Measurements from ENCODE around the gene SPEF2. TPM values are rescaled to one million over a fixed set of nuclear protein-coding genes. Genes with fewer than 3 reads are reported as not detected.

Gene SPEF2
- total and polyA plus RNA-seq, 2 experiments from 2014 or later = 0.17 to 0.21 TPM

- Histone ChIP-seq H4K20me1 (replicated peaks; ENCODE audit: insufficient read depth) (no peaks in the 10 kb centered on the region), H3K9me2 (ENCODE audit: insufficient read depth) (no peaks in the 10 kb centered on the region), H3K36me3 (ENCODE audit: insufficient read depth) (no peaks in the 10 kb centered on the region), H2AFZ (no peak overlapping the region), H3K4me3 (no peak overlapping the region), H3K79me2 (replicated peaks; ENCODE audit: insufficient read depth) (no peaks in the 10 kb centered on the region), H3K27ac (ENCODE audit: low read depth) (no peak overlapping the region), H3K4me1 (ENCODE audit: insufficient read depth) (no peaks in the 10 kb centered on the region), H3K27me3 (ENCODE audit: insufficient read depth) (no peaks in the 10 kb centered on the region), H3F3A (replicated peaks; ENCODE audit: low read depth) (no peaks in the 10 kb centered on the region), H3K4me2 (no peak overlapping the region)
- no peak overlapping the region for H3K27ac Mint-ChIP-seq
- no peak overlapping the region for H3K4me3 Mint-ChIP-seq
- peaks cover 2% of the 10 kb centered on the region; the same call in 1 of the 3 replicates for H3K4me1 Mint-ChIP-seq
- DNase-seq (ENCODE audit: low spot score) (no peak), ATAC-seq (no peak)
- H3K9me3 Mint-ChIP-seq = no peaks in the 10 kb centered on the region
- H3K36me3 Mint-ChIP-seq (ENCODE audit: low read depth) = no peaks in the 10 kb centered on the region
- TF ChIP-seq CREB1 (CRISPR knock-in tag; IDR thresholded peaks at IDR 0.05; ENCODE audit: low read depth) (no peak), ZNF114 (CRISPR knock-in tag; IDR thresholded peaks at IDR 0.05) (no peak), NANOG (IDR thresholded peaks at IDR 0.05; ENCODE audit: borderline replicate concordance) (no peak), CTCF (conservative IDR thresholded peaks at IDR 0.05; ENCODE audit: low read depth in 2 of 2) (no peak)
- no peaks in the 10 kb centered on the region for H3K27me3 Mint-ChIP-seq (ENCODE audit: insufficient read depth, low read depth, poor library complexity)
Measured at GRCh38 chr5:35783551-35783950, 165.9 kb downstream of the SPEF2 start.

DNA sequence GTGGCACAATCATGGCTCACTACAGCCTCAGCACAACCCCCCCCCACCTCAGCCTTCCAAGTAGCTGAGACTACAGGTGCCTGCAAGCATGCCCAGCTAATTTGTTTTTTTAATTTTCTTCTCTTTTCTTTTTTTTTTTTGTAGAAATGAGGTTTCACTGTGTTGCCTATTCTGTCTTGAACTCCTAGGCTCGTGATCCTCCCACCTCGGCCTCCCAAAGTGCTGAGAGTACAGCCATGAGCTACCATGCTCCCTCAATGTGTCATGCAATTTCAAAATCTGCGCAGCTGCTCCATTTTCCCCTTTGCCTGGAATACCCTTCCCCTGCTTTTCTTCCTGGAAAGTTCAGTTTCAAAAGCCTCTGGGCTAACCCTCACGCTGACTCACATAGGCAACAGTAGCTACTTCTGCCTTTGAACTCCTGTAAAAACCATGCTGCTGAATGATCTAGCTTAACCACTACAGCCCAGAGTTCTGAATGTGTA is 168.0 kb downstream of the SPEF2 start:
- no peak overlapping the region for H3K4me3 Mint-ChIP-seq
- Histone ChIP-seq H3K36me3 (ENCODE audit: insufficient read depth) (no peaks in the 10 kb centered on the region), H3K9me2 (ENCODE audit: insufficient read depth) (no peaks in the 10 kb centered on the region), H3K27me3 (ENCODE audit: insufficient read depth) (no peaks in the 10 kb centered on the region), H3K27ac (ENCODE audit: low read depth) (no peak overlapping the region), H3K4me2 (no peak overlapping the region), H2AFZ (no peak overlapping the region), H3F3A (replicated peaks; ENCODE audit: low read depth) (no peaks in the 10 kb centered on the region), H4K20me1 (replicated peaks; ENCODE audit: insufficient read depth) (no peaks in the 10 kb centered on the region), H3K79me2 (replicated peaks; ENCODE audit: insufficient read depth) (no peaks in the 10 kb centered on the region), H3K4me3 (no peak overlapping the region), H3K4me1 (ENCODE audit: insufficient read depth) (no peaks in the 10 kb centered on the region)
- peaks cover 2% of the 10 kb centered on the region; the same call in 1 of the 3 replicates for H3K4me1 Mint-ChIP-seq
- no peaks in the 10 kb centered on the region for H3K36me3 Mint-ChIP-seq (ENCODE audit: low read depth)
- no peak for DNase-seq (ENCODE audit: low spot score)
- no peak overlapping the region for H3K27ac Mint-ChIP-seq
- ATAC-seq = no peak
- H3K9me3 Mint-ChIP-seq = no peaks in the 10 kb centered on the region
- H3K27me3 Mint-ChIP-seq (ENCODE audit: insufficient read depth, low read depth, poor library complexity) = no peaks in the 10 kb centered on the region
- TF ChIP-seq EZH2 (IDR thresholded peaks at IDR 0.05; ENCODE audit: low read depth, unreplicated experiment) = no peak
- TF ChIP-seq REST (IDR thresholded peaks at IDR 0.05; ENCODE audit: unreplicated experiment) = no peak
- no peak for TF ChIP-seq STAT1 (IDR thresholded peaks at IDR 0.05; ENCODE audit: unreplicated experiment)
- TF ChIP-seq CTCF (conservative IDR thresholded peaks at IDR 0.05; ENCODE audit: low read depth in 2 of 2) = no peak
- TF ChIP-seq EZH2phosphoT487 (IDR thresholded peaks at IDR 0.05; ENCODE audit: unreplicated experiment) = no peak
- no peak for TF ChIP-seq POLR2AphosphoS5 (IDR thresholded peaks at IDR 0.05; ENCODE audit: low read depth)
- no peak for TF ChIP-seq NANOG (IDR thresholded peaks at IDR 0.05; ENCODE audit: borderline replicate concordance)
- no peak for TF ChIP-seq ZNF114 (CRISPR knock-in tag; IDR thresholded peaks at IDR 0.05)
- TF ChIP-seq JUNB (IDR thresholded peaks at IDR 0.05; ENCODE audit: unreplicated experiment) = no peak
- TF ChIP-seq, protein P1, sequence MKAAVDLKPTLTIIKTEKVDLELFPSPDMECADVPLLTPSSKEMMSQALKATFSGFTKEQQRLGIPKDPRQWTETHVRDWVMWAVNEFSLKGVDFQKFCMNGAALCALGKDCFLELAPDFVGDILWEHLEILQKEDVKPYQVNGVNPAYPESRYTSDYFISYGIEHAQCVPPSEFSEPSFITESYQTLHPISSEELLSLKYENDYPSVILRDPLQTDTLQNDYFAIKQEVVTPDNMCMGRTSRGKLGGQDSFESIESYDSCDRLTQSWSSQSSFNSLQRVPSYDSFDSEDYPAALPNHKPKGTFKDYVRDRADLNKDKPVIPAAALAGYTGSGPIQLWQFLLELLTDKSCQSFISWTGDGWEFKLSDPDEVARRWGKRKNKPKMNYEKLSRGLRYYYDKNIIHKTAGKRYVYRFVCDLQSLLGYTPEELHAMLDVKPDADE (IDR thresholded peaks at IDR 0.05) = no peak
- TF ChIP-seq ZNF331 (CRISPR knock-in tag; IDR thresholded peaks at IDR 0.05; ENCODE audit: low read depth) = no peak
